ENCODE results near the gene POLRMT.
"Not testable (repeated sequence)": the region's sequence is repeated elsewhere in the genome, so short reads cannot be mapped to it uniquely, and the experiment has no call there.

DNA sequence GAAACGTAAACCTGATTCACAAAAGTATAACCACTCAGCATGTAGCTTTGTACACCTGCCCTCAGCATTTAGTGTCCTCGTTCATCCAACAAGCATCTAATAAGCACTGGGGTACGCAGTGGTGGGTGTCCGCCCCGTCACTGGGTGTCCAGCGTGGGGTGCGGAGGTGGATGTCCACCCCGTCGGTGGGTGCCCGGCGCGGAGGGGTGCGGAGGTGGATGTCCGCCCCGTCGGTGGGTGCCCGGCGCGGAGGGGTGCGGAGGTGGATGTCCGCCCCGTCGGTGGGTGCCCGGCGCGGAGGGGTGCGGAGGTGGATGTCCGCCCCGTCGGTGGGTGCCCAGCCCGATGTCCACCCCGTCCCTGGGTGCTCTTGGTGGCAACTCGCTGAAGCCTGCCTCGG, 48.2 kb downstream of the POLRMT start:
- TF ChIP-seq, protein P1, sequence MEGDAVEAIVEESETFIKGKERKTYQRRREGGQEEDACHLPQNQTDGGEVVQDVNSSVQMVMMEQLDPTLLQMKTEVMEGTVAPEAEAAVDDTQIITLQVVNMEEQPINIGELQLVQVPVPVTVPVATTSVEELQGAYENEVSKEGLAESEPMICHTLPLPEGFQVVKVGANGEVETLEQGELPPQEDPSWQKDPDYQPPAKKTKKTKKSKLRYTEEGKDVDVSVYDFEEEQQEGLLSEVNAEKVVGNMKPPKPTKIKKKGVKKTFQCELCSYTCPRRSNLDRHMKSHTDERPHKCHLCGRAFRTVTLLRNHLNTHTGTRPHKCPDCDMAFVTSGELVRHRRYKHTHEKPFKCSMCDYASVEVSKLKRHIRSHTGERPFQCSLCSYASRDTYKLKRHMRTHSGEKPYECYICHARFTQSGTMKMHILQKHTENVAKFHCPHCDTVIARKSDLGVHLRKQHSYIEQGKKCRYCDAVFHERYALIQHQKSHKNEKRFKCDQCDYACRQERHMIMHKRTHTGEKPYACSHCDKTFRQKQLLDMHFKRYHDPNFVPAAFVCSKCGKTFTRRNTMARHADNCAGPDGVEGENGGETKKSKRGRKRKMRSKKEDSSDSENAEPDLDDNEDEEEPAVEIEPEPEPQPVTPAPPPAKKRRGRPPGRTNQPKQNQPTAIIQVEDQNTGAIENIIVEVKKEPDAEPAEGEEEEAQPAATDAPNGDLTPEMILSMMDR (IDR thresholded peaks at IDR 0.05 in 4 of 5, conservative IDR thresholded peaks at IDR 0.05 in 1 of 5): not testable (repeated sequence)
- TF ChIP-seq POLR2A (IDR thresholded peaks at IDR 0.05): not testable (repeated sequence)
